Keratinocyte (primary cell): ENCODE measurements around the gene VPS35. TPM values are rescaled to one million over a fixed set of nuclear protein-coding genes. Genes with fewer than 3 reads are reported as not detected.

Experiments
- DNase-seq: peaks from one replicate; pipeline ENCODE4 v3.0.0-alpha.2; 2011; ENCODE audit warnings: low read depth, missing footprints, low spot score
- FAIRE-seq: peaks from 2 replicates; lab custom pipeline; 2011; peaks lifted over from hg19 to GRCh38; lab: Jason Lieb, UNC
- H2AFZ ChIP-seq: 2 replicates; pipeline ENCODE4 v1.6.0; 2012; ENCODE audit warnings: low read length, control low read depth, inconsistent platforms; ENCODE audit not compliant: control insufficient read depth
- H3K27ac ChIP-seq: 2 replicates; pipeline ENCODE4 v1.5.1; 2011; ENCODE audit warnings: low read length; ENCODE audit not compliant: control insufficient read depth, insufficient read depth
- H3K27me3 ChIP-seq: 3 replicates; pipeline ENCODE4 v1.6.0; 2011; ENCODE audit warnings: low read length; ENCODE audit not compliant: control insufficient read depth, insufficient read depth; ENCODE audit errors: extremely low read depth
- H3K36me3 ChIP-seq, 2 experiments: 2 replicates in 1 of 2; 3 replicates in 1 of 2; pipeline ENCODE4 v1.5.1; 2011; ENCODE audit warnings: low read length in 2 of 2, mild to moderate bottlenecking in 1 of 2; ENCODE audit not compliant: control insufficient read depth in 2 of 2, insufficient read depth in 2 of 2; ENCODE audit errors: extremely low read depth in 1 of 2
- H3K4me1 ChIP-seq: 3 replicates; pipeline ENCODE4 v1.5.1; 2011; ENCODE audit warnings: low read length; ENCODE audit not compliant: control insufficient read depth, insufficient read depth; ENCODE audit errors: extremely low read depth
- H3K4me2 ChIP-seq: 3 replicates; pipeline ENCODE4 v1.6.0; 2011; ENCODE audit warnings: low read depth, low read length; ENCODE audit not compliant: control insufficient read depth, insufficient read depth; ENCODE audit errors: extremely low read depth
- H3K4me3 ChIP-seq, 3 experiments: fragments of 200-600 bp in 1 of 3; sonication (generic) in 1 of 3; 2 replicates in 2 of 3; 3 replicates in 1 of 3; pipeline ENCODE4 v1.5.1; 2011 to 2016; ENCODE audit warnings: low read length in 3 of 3, mild to moderate bottlenecking in 3 of 3, control low read depth in 2 of 3, inconsistent platforms in 1 of 3, low read depth in 1 of 3, mixed read lengths in 1 of 3, mixed run types in 1 of 3, moderate library complexity in 1 of 3; ENCODE audit not compliant: control insufficient read depth in 2 of 3, insufficient read depth in 2 of 3; ENCODE audit errors: extremely low read depth in 1 of 3
- H3K79me2 ChIP-seq: 2 replicates; pipeline ENCODE4 v1.6.0; 2012; ENCODE audit warnings: low read length; ENCODE audit not compliant: control insufficient read depth, insufficient read depth
- H3K9ac ChIP-seq: 3 replicates; pipeline ENCODE4 v1.6.0; 2011; ENCODE audit warnings: low read length; ENCODE audit not compliant: control insufficient read depth, insufficient read depth; ENCODE audit errors: extremely low read depth
- H3K9me1 ChIP-seq: 3 replicates; pipeline ENCODE4 v1.6.0; 2011; ENCODE audit warnings: low read length; ENCODE audit not compliant: control insufficient read depth, insufficient read depth; ENCODE audit errors: extremely low read depth
- H3K9me3 ChIP-seq: 2 replicates; pipeline ENCODE4 v1.5.1; 2012; ENCODE audit warnings: low read depth, low read length; ENCODE audit not compliant: control insufficient read depth
- H4K20me1 ChIP-seq: 3 replicates; pipeline ENCODE4 v1.6.0; 2011; ENCODE audit warnings: low read length; ENCODE audit not compliant: control insufficient read depth, insufficient read depth; ENCODE audit errors: extremely low read depth
- CTCF ChIP-seq, 3 experiments: IDR thresholded peaks in 1 of 3; conservative IDR thresholded peaks in 1 of 3; optimal IDR thresholded peaks in 1 of 3; 2 replicates in 2 of 3; 3 replicates in 1 of 3; pipeline versions ENCODE3 to v1.5.1; 2011; ENCODE audit warnings: low read length in 3 of 3, mild to moderate bottlenecking in 3 of 3, moderate library complexity in 2 of 3, control low read depth in 1 of 3, inconsistent platforms in 1 of 3; ENCODE audit not compliant: insufficient read depth in 2 of 3; ENCODE audit errors: extremely low read depth in 1 of 3
- EZH2 ChIP-seq: IDR thresholded peaks from one replicate; pipeline ENCODE4 v1.6.1; 2012; ENCODE audit warnings: inconsistent platforms, mild to moderate bottlenecking, low read length, moderate library complexity
- dilution Hi-C: fragments of 300-500 bp; cut with MboI; formaldehyde crosslinking; loops from one replicate; pipeline ENCODE4 v1.7.0; 2020; ENCODE audit warnings: low sequenced_read_pairs; ENCODE audit not compliant: extremely low pct_ligation_motif_present
- polyA plus RNA-seq, 5 experiments: library from polyadenylated mRNA; depleted of rRNA in 3 of 5; stranded (reverse) in 3 of 5; stranded (forward) in 1 of 5; unstranded in 1 of 5; fragments of >200 nt; gene quantifications; 1 replicate in 1 of 5; 2 replicates in 3 of 5; 3 replicates in 1 of 5; pipeline versions ENCODE4 v1.2.1 to v1.2.3, GENCODE V29; 2011 to 2012; ENCODE audit warnings: missing spikeins in 2 of 5, low read depth in 1 of 5, low replicate concordance in 1 of 5

The VPS35 gene
- polyA plus RNA-seq, 1 donor (not counting 4 experiments of a cell fraction or from before 2014, with no cell fraction given) = 87.3 TPM

- no peak overlapping the region for H2AFZ ChIP-seq
- dilution Hi-C loops = no loop called here
- H4K20me1 ChIP-seq = no peaks in the 10 kb centered on the region
- no peak overlapping the region for H3K9ac ChIP-seq
- no peak for DNase-seq
- H3K4me1 ChIP-seq = peaks cover 5% of the 10 kb centered on the region
- H3K27ac ChIP-seq = no peak overlapping the region
- H3K9me1 ChIP-seq = no peaks in the 10 kb centered on the region
- TF ChIP-seq CTCF (optimal IDR thresholded peaks at IDR 0.05 in 1 of 3, IDR thresholded peaks at IDR 0.05 in 1 of 3, conservative IDR thresholded peaks at IDR 0.05 in 1 of 3; ENCODE audit: extremely low read depth in 1 of 3, insufficient read depth in 2 of 3, low read length in 3 of 3) (no peak), EZH2 (no peak)
- no peak overlapping the region for H3K4me3 ChIP-seq
- no peak for FAIRE-seq
- no peaks in the 10 kb centered on the region for H3K9me3 ChIP-seq
- no peaks in the 10 kb centered on the region for H3K79me2 ChIP-seq
- H3K4me2 ChIP-seq = no peak overlapping the region
- no peaks in the 10 kb centered on the region for H3K27me3 ChIP-seq
- H3K36me3 ChIP-seq = no peaks in the 10 kb centered on the region
These were observed 20.6 kb upstream of the VPS35 start for GRCh38 chr16:46709469-46710005.

GRCh38 chr16:46706642-46707041 is 17.7 kb upstream of the VPS35 start:
- Histone ChIP-seq H3K79me2 (no peaks in the 10 kb centered on the region), H3K4me2 (no peak overlapping the region), H3K4me3 (no peak overlapping the region), H3K9me1 (no peaks in the 10 kb centered on the region), H3K9me3 (no peaks in the 10 kb centered on the region), H3K27me3 (no peaks in the 10 kb centered on the region), H4K20me1 (no peaks in the 10 kb centered on the region), H3K4me1 (peaks cover 6% of the 10 kb centered on the region), H2AFZ (no peak overlapping the region), H3K9ac (no peak overlapping the region), H3K36me3 (no peaks in the 10 kb centered on the region), H3K27ac (no peak overlapping the region)
- TF ChIP-seq CTCF (optimal IDR thresholded peaks at IDR 0.05 in 1 of 3, IDR thresholded peaks at IDR 0.05 in 1 of 3, conservative IDR thresholded peaks at IDR 0.05 in 1 of 3; ENCODE audit: extremely low read depth in 1 of 3, insufficient read depth in 2 of 3, low read length in 3 of 3) (no peak), EZH2 (no peak)
- dilution Hi-C loops = no loop called here
- no peak for FAIRE-seq
- DNase-seq = no peak
